HG03354 (cell line): Measurements from ENCODE around the gene MT1M.
"Not testable (repeated sequence)": the region's sequence is repeated elsewhere in the genome, so short reads cannot be mapped to it uniquely, and the experiment has no call there.

Source experiments
- ATAC-seq: cut with Tn5 transposase; IDR thresholded peaks from one replicate; pipeline ENCODE4 v1.9.1; 2021; ENCODE audit warnings: mild to moderate bottlenecking; ENCODE audit not compliant: unreplicated experiment, poor library complexity, severe bottlenecking

Gene MT1M

GRCh38 chr16:56632156-56632847 is at the start of gene MT1M:
MT1M (plus strand) TSS chr16:56632659; CDS start chr16:56632732, 73 bp downstream.
- ATAC-seq: no peak

DNA sequence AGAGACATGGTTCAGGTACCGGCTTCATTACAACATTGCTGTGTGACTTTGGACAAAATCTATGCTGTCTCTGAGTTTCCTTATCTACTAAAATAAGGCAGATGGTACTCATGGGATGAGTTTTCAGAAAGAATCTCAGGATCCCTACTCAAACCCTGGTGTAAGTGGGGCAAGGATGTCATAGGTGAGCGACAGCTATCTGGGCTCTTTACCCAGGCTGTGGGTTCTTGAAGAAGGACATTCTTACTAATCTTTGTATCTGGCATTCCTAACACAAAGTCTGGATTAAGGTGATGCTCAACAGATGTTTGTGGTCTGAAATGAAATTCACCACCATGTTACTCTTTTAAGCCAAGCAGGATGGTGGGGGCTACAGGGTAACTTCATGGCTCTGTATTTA is 49.5 kb upstream of the MT1M start:
- not testable (repeated sequence) for ATAC-seq

- no peak for ATAC-seq
These were observed 48.9 kb upstream of the MT1M start for GRCh38 chr16:56583351-56584168.

DNA sequence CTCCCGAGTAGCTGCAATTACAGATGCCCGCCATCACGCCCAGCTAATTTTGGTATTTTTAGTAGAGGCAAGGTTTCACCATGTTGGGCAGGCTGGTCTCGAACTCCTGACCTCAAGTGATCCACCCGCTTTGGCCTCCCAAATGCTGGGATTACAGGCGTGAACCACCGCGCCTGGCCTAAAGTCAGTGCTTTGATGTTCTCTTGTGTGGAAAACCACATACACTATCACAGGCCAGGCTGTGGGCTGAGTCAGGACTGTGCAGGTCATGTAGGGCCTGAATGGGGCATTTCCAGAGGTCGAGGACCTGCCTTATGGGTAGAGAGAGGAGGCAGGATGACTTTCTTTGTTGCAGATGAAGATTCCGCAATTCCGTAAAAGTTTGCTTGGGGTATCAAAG is 48.2 kb upstream of the MT1M start:
- ATAC-seq: no peak

DNA sequence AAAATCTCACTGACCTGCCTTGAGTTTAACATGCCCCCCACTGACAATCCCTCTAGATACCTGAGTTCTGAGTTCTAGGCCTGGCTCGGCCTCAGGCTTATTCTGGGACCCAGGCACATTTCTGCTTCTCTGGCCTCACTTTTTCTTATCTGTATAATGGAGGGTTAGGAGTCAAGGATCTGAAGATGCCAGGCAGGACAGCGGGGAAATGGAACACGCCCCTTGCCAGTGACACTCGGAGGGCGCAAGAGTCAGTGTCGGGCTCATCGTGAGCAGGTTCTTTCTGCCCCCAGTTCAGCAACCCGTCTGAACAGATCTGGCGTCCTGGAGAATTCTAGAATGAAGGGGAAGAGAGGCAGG is 43.7 kb upstream of the MT1M start:
- no peak for ATAC-seq

DNA sequence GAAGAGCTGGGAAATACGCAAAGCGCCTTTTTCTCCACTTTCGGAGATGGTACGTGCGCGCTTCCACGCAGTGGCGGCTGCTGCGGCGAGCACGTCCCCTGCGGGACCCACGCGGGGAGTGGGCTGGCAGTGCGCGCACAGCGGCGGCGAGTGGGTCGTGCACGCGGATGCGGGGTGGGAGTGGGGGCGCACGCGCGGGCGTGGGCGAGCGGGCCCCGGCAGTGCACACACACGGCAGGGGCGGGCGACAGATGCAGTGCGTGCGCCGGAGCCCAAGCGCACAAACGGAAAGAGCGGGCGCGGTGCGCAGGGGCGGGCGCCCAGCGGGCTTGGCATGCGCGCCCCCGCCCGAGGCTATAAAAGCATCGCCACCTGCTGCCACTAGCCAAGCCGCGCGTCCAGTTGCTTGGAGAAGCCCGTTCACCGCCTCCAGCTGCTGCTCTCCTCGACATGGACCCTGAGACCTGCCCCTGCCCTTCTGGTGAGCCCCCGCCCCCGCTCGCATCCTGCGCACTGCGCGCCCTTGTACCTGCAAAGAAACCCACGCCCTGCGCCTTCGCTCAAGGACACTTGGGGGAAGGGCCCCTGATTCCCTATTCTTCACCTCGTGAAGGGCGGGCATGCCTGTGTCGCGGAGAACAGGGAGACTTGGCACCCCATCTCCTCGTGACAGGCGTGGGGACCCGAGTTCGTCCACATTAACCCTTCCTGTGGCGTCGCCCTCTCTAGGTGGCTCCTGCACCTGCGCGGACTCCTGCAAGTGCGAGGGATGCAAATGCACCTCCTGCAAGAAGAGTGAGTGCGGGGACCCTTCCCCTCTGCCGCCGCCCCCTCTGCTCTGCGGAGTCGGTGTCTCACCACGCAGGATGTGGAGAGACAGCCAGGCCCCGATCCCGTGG is 43.1 kb upstream of the MT1M start, which contains the start of gene MT3:
Gene MT3 (plus strand): TSS at position 388 of the 899 bp plus-strand sequence. CDS start 63 bp downstream, at position 451.
- ATAC-seq: no peak

- ATAC-seq: no peak
These were observed 40.9 kb upstream of the MT1M start for GRCh38 chr16:56591377-56592060.

DNA sequence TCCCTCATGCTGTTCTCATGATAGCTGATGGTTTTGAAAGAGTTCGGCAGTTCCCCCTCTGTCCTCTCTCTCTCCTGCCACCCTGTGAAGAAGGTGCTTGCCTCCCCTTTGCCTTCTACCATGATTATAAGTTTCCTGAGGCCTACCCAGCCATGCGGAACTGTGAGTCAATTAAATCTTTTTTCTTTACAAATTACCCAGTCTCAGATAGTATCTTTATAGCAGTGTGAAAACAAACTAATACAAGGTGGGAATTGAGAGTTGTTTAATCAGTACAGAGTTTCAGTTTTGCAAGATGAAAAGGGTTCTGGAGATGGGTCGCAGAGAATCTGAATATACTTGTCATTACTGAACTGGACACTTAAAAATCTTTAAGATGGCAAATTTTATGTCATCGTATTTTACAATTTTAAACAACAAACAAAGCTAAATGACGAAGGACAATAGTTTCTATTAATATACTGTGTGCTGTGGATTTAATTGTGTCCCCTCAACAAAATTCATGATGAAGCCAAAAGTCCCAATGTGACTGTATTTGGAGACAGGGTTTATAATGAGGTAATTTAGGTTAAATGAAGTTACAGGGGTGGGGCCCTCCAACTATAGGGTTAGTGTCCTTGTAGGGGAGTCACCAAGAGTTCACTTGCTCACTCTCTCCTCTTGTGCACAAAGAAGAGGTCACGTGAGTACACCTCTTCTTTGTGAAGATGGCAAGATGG is 38.7 kb upstream of the MT1M start:
- no peak for ATAC-seq

- ATAC-seq: no peak
These were observed 38.2 kb upstream of the MT1M start for GRCh38 chr16:56594292-56594619.

DNA sequence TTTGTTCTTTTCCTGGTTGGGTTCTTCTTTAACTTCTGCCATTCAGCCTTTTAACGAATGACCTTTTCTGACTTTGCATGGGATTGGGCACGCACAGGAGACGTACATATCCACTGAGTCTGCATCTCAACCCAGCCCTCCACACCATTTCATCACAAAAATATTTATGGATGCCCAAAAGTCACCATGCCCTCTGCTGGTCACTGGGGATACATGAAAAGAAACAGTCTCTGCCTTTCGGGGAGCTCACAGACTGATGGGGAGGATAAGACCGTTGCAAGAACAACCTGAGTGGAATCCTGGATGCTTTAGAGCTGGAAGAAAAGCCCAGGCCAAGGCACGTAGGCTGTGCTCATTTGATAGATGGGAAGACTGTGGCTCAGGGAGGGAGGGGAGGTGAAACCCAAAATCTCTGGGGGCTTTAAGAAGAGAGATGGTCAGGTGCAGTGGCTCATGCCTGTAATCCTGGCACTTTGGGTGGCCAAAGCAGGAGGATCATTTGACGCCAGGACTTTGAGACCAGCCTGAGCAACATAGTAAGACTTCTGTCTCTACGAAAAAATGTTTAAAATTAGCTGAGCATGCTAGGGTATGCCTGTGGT is 32.0 kb upstream of the MT1M start:
- ATAC-seq: no peak

DNA sequence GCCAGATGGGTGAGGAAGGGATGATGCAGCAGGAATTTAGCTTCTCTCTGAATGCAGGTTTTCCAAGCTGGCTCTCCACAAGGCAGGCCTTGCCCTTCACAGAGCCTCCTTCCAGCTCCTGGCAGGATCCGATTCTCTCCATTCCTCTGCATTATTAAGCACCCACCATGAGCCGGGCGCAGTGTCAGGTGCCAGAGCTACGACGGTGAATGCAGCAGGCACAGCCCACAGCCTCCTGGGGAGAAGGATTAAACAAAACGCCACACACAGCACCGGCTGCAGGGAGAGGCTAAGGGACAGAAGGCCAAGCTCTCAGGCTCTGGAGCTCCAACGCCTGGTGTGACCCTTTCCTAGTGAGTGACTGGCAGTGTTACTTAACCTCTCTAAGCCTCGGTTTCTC is 31.1 kb upstream of the MT1M start:
- no peak for ATAC-seq

GRCh38 chr16:56603589-56603988 is 28.9 kb upstream of the MT1M start:
- ATAC-seq: no peak

GRCh38 chr16:56604966-56605365 is 27.5 kb upstream of the MT1M start:
- ATAC-seq: no peak

- no peak for ATAC-seq
These were observed 27.0 kb upstream of the MT1M start for GRCh38 chr16:56605475-56605874.

- ATAC-seq: no peak
These were observed 26.4 kb upstream of the MT1M start for GRCh38 chr16:56606071-56606475.

- ATAC-seq: no peak
These were observed 25.9 kb upstream of the MT1M start for GRCh38 chr16:56606476-56607108.

DNA sequence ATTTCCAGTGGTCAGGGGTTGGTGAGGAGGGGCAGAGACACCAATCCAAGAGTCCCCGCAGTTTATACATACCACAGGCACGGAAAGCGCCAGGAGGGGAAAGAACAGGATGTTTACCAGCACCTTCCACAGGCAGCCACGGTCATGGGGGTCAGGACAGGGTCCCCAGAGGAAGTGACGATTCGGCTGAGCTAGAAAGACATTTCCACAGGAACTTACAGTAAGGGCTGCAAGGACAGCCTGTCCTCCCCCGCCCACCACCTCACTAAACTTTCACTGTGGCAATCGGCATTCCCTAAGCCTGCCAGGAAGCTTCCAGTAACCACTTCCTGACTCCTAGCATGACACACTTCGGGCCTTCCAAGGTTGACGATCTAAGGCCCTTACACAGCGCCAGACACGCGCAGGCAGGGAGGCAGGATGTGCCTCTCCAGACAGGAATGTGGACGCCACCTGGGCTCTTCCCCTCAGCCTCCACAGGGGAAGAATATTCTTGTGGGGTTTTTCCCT is 25.3 kb upstream of the MT1M start:
- no peak for ATAC-seq

- ATAC-seq: no peak
These were observed 24.8 kb upstream of the MT1M start for GRCh38 chr16:56607675-56608042.
